Activated CD8-positive, alpha-beta memory T cell treated with anti-CD3 and anti-CD28 coated beads for 48 hours (primary cell): ENCODE results near the gene CLHC1.
"Not testable (repeated sequence)": the region's sequence is repeated elsewhere in the genome, so short reads cannot be mapped to it uniquely, and the experiment has no call there.

ENCODE experiments used
- DNase-seq, 3 experiments: peaks; one replicate each; pipeline ENCODE4 v3.0.0-alpha.2; 2020; ENCODE audit warnings: low read depth in 2 of 3, low spot score in 2 of 3

CLHC1 gene

GRCh38 chr2:55232863-55233657 is 967 bp upstream of the CLHC1 start:
- DNase-seq = no peak

- no peak for DNase-seq
Measured at GRCh38 chr2:55231546-55232083, 478 bp downstream of the CLHC1 start.

DNA sequence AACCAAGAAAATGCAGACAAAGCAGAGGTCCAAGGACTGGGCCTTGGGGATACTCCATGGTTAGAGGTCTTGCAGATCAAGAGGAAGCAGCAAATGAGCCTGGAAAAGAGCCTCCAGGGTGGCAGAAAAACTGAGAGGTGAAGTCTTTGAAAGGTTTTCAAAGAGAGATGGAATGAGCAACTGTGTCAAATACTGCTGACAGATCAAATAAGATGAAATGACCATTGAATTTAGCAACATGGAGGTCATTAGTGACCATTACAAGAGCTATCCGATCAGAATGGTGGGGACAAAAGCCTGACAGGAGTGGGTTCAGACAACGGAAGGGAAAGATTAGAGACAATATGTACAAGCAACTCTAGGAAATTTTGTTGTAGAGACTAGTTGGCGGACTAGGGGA is 1.5 kb downstream of the CLHC1 start:
- no peak for DNase-seq

DNA sequence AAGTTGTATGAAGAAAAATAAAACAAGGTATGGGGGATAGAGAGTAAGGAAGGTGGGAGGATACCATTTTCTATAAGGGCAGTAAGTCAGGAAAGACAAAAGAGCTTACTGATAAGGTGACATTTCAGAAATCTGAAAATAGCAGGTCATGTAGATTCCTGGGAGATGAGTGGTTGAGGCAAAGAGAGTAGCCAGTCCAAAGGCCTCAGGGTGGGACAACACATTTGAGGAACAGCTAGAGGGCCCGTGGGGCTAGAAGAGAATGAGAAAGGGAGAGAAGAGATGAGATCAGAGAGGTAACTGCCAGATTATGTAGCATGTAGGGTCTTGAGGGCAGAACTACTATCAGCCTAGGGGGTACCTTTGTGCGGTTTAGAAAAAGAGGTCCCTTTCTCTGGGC is 2.9 kb downstream of the CLHC1 start:
- no peak for DNase-seq

- no peak for DNase-seq
Measured at GRCh38 chr2:55228226-55228563, 3.9 kb downstream of the CLHC1 start.

- not testable (repeated sequence) for DNase-seq
Measured at GRCh38 chr2:55227437-55228225, 4.5 kb downstream of the CLHC1 start.

GRCh38 chr2:55225481-55226020 is 6.5 kb downstream of the CLHC1 start:
- DNase-seq = no peak

DNA sequence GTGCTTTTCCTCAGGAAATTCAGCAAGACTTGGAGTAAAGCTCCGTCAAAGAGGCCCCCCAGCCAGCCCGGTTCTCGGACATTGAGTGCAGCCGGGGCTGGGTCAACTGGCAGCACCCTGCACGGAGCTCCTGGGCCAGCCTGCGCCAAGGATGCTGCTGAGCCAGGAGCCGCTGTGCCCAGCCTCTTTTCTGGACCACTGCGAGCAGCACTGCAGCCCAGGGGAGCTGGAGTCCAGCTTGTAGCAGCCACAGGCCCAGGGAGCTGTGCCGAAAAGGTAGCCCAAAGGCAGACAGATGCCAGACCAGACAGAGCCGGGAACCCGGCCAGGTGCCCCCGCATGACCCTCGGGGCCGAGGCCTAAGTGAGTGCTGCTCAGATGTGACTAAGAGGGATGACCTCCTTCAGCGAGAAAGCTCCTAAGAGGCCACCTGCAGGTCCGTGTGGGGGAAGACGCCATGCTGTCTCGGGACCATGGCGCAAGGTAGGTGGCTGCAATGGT is 7.3 kb downstream of the CLHC1 start:
- no peak for DNase-seq

DNA sequence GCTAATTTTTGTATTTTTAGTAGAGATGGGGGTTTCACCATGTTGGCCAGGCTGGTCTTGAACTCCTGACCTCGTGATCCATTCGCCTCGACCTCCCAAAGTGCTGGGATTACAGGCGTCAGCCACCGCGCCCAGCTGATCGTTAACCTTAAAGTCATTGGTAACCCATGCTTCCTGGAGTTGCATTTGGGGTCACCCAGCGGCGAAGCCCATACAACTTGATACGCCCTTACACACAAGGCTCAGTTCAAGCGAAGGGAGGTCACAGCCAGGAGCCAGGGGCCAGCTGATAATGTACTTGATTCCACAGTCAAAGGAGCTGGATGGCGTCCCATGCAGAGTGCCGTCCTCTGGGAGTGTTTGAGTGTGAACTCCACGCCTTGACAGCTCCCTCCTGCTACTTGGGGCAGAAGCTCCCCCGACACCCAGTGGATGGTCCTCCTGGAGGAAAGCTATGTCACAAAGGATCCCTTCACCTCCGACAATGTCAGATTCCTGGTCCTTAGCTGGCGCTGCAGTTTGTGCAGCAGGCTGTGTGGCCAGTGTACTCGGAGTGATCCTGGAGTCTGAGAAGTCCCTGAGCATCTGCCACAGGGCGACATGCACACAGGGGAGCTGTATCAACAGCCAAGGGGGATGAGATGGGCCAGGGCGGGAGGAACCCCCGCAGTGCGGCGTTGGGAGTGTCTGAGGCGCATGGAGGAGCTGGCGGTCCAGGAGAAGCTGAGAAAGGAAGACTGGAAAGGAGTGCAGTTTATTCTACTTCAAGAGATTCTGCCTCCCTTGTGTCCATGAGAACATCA is 7.9 kb downstream of the CLHC1 start:
- DNase-seq = no peak

DNA sequence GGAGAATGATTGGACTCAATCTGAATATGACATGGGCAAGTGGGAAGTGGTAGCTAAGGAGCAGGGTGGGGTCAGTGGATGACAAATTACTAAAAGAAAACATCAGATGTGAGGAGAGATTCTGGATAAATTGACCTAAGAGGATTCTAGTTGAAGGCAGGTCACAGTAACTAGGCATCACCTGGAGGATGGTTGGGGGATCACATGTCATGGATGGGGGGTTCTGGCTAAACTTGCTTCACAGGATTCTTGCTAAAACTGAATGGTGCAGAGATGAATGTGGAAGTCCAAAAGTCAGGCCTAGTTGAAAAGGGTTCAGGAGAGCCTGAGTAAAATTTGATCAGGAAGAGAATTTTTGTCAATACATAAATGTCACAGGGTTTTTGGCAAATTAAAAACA is 18.3 kb downstream of the CLHC1 start:
- DNase-seq = no peak

- DNase-seq = no peak
Measured at GRCh38 chr2:55204950-55205349, 27.1 kb downstream of the CLHC1 start.

GRCh38 chr2:55204536-55204935 is 27.6 kb downstream of the CLHC1 start:
- DNase-seq = no peak

DNA sequence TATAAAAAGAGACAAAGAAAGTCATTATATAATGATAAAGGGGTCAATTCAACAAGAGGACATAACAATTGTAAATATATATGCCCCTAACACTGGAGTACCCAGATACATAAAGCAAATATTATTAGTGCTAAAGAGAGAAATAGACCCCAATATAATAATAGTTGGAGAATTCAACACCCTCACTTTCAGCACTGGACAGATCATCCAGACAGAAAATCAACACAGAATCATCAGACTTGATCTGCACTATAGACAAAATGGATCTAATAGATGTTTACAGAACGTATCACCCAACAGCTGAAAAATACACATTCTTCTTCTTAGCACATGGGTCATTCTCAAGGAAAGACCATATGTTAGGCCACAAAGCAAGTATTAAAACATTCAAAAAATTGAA is 31.7 kb downstream of the CLHC1 start:
- DNase-seq = no peak

DNA sequence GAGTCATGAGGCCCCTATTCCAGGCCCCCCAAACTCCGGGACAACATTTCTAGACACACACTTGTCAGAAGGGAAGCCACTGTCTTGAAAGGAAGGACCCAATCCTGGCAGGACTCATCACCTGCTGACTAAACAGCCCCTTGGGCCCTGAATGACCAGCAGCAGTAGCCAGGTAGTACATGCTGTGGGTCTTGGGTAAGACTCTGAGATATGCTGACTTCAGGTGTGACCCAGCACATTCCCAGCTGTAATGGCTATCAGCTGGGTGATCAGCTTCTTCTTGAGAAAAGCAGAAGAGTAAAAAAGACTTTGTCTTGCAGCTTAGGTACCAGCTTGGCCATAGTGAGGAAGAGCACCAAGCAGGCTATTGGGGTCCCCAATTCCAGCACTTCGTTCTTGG is 35.6 kb downstream of the CLHC1 start:
- DNase-seq = no peak

- DNase-seq = not testable (repeated sequence)
Measured at GRCh38 chr2:55191888-55192287, 40.2 kb downstream of the CLHC1 start.

DNA sequence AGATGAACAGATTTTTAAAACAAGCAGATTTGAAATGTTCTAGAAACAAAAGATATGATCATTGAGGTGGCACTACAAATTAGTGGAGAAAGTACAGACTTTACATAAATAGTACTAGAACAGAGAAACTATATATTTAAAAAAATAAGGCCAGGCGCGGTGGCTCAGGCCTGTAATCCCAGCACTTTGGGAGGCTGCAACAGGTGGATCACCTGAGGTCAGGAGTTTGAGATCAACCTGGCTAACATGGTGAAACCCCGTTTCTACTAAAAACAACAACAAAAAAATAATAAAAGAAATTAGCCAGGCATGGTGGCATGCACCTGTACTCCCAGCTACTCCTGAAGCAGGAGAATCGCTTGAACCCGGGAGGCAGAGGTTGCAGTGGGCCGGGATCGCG is 45.3 kb downstream of the CLHC1 start:
- not testable (repeated sequence) for DNase-seq

DNA sequence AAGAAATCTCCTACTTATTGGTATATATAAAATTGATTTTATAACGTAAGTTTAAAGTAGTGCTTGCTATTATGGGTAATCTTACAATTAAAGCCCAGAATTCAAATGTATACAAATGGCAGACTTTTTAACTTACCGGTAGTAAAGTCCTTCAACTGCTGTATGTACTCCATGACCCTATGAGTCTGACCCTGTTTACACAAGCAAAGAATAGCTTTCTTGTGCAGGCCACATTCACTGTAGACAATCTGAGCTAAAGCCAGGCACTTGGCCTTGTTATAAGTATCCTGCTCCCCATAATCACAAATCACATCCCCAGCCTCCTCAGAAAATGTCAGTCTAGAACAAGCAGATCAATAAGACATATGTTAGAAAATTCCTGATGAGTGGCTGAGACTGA is 51.7 kb downstream of the CLHC1 start:
- no peak for DNase-seq

DNA sequence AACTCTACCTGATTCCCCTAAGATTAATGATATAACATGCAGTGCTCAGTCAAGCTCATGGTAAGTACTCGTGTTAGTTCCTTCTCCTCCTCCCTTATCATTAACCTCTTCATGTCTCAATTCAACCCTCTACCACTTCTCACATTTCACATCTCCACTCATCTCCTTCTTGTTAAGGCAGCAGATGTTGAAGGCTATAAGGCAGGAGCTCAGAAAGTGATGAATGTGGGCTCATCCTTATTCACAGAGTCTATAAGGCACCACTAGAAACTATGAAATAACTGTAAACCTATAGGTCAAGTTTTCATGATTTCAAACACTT is 56.0 kb downstream of the CLHC1 start:
- DNase-seq = no peak

DNA sequence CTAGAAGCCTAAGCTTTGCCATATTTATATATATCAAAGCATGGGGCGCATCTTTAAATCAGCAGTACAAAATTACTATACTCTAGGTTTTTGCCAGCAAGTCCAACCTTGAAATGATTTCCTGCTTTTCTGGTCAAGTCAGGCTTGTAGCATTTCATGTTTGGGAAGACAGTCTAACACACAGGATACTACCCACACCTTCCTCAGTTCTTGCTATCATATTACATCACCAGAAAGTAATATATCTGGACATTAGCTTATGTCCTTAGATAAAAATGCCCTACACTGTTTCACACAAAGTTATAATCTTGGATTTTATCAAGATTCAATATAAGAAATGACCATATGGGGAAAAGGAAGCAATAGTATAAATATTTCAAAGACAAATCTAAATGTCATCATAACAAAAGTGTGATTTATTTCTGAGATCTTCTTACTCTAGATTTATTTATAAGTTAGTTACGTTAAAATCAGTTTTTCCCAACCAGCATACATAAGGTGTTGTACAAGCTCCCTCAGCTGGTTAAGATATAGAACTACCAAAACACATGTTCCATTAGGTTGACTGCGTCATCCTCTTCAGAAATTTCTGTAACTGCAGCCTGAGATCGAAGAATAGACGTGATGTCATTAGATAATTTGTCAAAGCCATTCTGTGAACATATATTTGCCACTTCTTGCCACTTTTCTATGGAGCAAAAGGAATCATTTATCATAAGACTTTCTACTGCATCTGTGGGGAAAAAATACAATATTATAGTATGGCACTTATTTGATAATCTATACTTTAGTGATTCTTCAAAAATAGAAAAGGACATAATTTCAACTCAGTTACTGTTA is 56.6 kb downstream of the CLHC1 start:
- no peak for DNase-seq

- DNase-seq = no peak
Measured at GRCh38 chr2:55173438-55174054, 58.5 kb downstream of the CLHC1 start.
